Adipose tissue (tissue), 3 donors: ENCODE data around the gene SH3BP4. TPM values are rescaled to one million over a fixed set of nuclear protein-coding genes. Genes with fewer than 3 reads are reported as not detected.

Source experiments
- H3K27ac ChIP-seq: one replicate; pipeline ENCODE4 v1.5.1; 2013; ENCODE audit warnings: low read depth, low read length
- WGBS, 3 donors: extraction: QIAGEN DNeasy Blood & Tissue Kit; methylation state at CpG; one replicate each; pipeline ENCODE4 v1.1.7; 2013; 5-methylcytosine and 5-hydroxymethylcytosine counted together
- polyA plus RNA-seq, 3 donors: library from polyadenylated mRNA; stranded (reverse); fragments of 200-250 nt; gene quantifications; one replicate each; pipeline ENCODE4 v1.2.3, GENCODE V29; 2013
- donor health status: healthy with polysubstance abuse.
- donor health status: Bipolar disorder and iron deficiency.
- donor health status: healthy.

Gene SH3BP4
- polyA plus RNA-seq, 3 donors, result 7.1 to 39.7 (median 10.9) TPM

GRCh38 chr2:234961784-234962183 is 10.0 kb downstream of the SH3BP4 start:
- WGBS, 3 donors, result 82 to 91% (median 90%) methylated on average over 2 of the region's 2 CpGs
- no peak overlapping the region for H3K27ac ChIP-seq

GRCh38 chr2:234963773-234964615 is 12.2 kb downstream of the SH3BP4 start:
- 48 to 66% (median 63%) methylated on average over 11 of the region's 11 CpGs for WGBS, 3 donors

GRCh38 chr2:234964631-234965461 is 13.0 kb downstream of the SH3BP4 start:
- no peak overlapping the region for H3K27ac ChIP-seq
- WGBS, 3 donors, result 45 to 77% (median 68%) methylated on average over 18 of the region's 18 CpGs

More at GRCh38 chr2:234963773-234964615, 12.2 kb downstream of the SH3BP4 start:
- no peak overlapping the region for H3K27ac ChIP-seq

GRCh38 chr2:234966340-234966739 is 14.5 kb downstream of the SH3BP4 start:
- H3K27ac ChIP-seq, result no peak overlapping the region
- 70 to 86% (median 72%) methylated on average over 6 of the region's 6 CpGs for WGBS, 3 donors

- WGBS, 3 donors, result 79 to 94% (median 91%) methylated on average over 14 of the region's 14 CpGs
- no peak overlapping the region for H3K27ac ChIP-seq
Measured at GRCh38 chr2:234967201-234967869, 15.5 kb downstream of the SH3BP4 start.

GRCh38 chr2:234967870-234968208 is 16.0 kb downstream of the SH3BP4 start:
- H3K27ac ChIP-seq, result no peak overlapping the region
- 36 to 92% (median 79%) methylated on average over 5 of the region's 5 CpGs for WGBS, 3 donors

GRCh38 chr2:234968631-234969305 is 17.0 kb downstream of the SH3BP4 start:
- WGBS, 3 donors, result 47 to 59% (median 57%) methylated on average over 14 of the region's 14 CpGs
- no peak overlapping the region for H3K27ac ChIP-seq

GRCh38 chr2:234969306-234970098 is 17.7 kb downstream of the SH3BP4 start:
- 50 to 78% (median 71%) methylated on average over 17 of the region's 17 CpGs for WGBS, 3 donors
- no peak overlapping the region for H3K27ac ChIP-seq

- no peak overlapping the region for H3K27ac ChIP-seq
- WGBS, 3 donors, result 72 to 82% (median 81%) methylated on average over 7 of the region's 7 CpGs
Measured at GRCh38 chr2:234970099-234970440, 18.3 kb downstream of the SH3BP4 start.

- 63 to 74% (median 70%) methylated on average over 13 of the region's 13 CpGs for WGBS, 3 donors
- H3K27ac ChIP-seq, result no peak overlapping the region
Measured at GRCh38 chr2:234970477-234970882, 18.7 kb downstream of the SH3BP4 start.

GRCh38 chr2:234971496-234971895 is 19.7 kb downstream of the SH3BP4 start:
- WGBS, 3 donors, result 81 to 93% (median 85%) methylated on average over 7 of the region's 7 CpGs
- no peak overlapping the region for H3K27ac ChIP-seq

- 69 to 79% (median 79%) methylated on average over 8 of the region's 8 CpGs for WGBS, 3 donors
- no peak overlapping the region for H3K27ac ChIP-seq
Measured at GRCh38 chr2:234973008-234973407, 21.2 kb downstream of the SH3BP4 start.

GRCh38 chr2:234974501-234975385 is 22.9 kb downstream of the SH3BP4 start:
- no peak overlapping the region for H3K27ac ChIP-seq
- WGBS, 3 donors, result 37 to 76% (median 66%) methylated on average over 30 of the region's 30 CpGs

- H3K27ac ChIP-seq, result no peak overlapping the region
- WGBS, 3 donors, result 52 to 94% (median 92%) methylated on average over 1 of the region's 1 CpG
Measured at GRCh38 chr2:234975611-234976010, 23.8 kb downstream of the SH3BP4 start.

GRCh38 chr2:234976479-234977227 is 24.8 kb downstream of the SH3BP4 start:
- WGBS, 3 donors, result 39 to 89% (median 79%) methylated on average over 18 of the region's 18 CpGs
- H3K27ac ChIP-seq, result no peak overlapping the region

GRCh38 chr2:234977228-234977679 is 25.4 kb downstream of the SH3BP4 start:
- H3K27ac ChIP-seq, result no peak overlapping the region
- 29 to 82% (median 78%) methylated on average over 12 of the region's 12 CpGs for WGBS, 3 donors
